Measurements from ENCODE around the gene IFNGR2. TPM values are rescaled to one million over a fixed set of nuclear protein-coding genes. Genes with fewer than 3 reads are reported as not detected.

IFNGR2 gene
- total and polyA plus RNA-seq, 2 experiments from 2014 or later = 21.9 to 29.4 TPM

DNA sequence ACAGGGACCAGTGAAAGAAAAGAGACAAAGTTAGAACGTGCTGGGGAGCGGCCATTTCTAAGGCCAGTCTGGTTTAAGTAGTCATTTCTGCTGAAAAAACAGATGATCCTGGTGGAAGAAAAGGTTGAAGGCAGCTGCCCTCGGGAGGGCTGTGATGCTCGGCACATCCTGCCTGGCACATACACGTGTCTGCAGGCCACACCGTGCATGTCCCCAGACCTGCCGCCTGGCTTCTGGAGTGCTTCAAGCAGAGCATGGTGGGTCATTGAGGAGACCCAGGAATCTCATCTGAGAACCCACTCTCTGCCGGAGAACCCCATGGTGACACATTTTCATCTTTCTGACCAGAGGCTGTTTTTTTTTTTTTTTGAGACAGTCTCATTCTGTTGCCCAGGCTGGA, 46.0 kb upstream of the IFNGR2 start (continued):
- TF ChIP-seq ZNF462 (CRISPR knock-in tag; IDR thresholded peaks at IDR 0.05) (no peak), ZNF331 (CRISPR knock-in tag; IDR thresholded peaks at IDR 0.05; ENCODE audit: low read depth) (no peak), EZH2 (IDR thresholded peaks at IDR 0.05; ENCODE audit: low read depth, unreplicated experiment) (no peak), POLR2AphosphoS5 (IDR thresholded peaks at IDR 0.05; ENCODE audit: low read depth) (no peak), ZNF114 (CRISPR knock-in tag; IDR thresholded peaks at IDR 0.05) (no peak), JUNB (IDR thresholded peaks at IDR 0.05; ENCODE audit: unreplicated experiment) (no peak), EZH2phosphoT487 (IDR thresholded peaks at IDR 0.05; ENCODE audit: unreplicated experiment) (no peak), NANOG (IDR thresholded peaks at IDR 0.05; ENCODE audit: borderline replicate concordance) (no peak), CREB1 (CRISPR knock-in tag; IDR thresholded peaks at IDR 0.05; ENCODE audit: low read depth) (no peak)
- TF ChIP-seq, protein P1, sequence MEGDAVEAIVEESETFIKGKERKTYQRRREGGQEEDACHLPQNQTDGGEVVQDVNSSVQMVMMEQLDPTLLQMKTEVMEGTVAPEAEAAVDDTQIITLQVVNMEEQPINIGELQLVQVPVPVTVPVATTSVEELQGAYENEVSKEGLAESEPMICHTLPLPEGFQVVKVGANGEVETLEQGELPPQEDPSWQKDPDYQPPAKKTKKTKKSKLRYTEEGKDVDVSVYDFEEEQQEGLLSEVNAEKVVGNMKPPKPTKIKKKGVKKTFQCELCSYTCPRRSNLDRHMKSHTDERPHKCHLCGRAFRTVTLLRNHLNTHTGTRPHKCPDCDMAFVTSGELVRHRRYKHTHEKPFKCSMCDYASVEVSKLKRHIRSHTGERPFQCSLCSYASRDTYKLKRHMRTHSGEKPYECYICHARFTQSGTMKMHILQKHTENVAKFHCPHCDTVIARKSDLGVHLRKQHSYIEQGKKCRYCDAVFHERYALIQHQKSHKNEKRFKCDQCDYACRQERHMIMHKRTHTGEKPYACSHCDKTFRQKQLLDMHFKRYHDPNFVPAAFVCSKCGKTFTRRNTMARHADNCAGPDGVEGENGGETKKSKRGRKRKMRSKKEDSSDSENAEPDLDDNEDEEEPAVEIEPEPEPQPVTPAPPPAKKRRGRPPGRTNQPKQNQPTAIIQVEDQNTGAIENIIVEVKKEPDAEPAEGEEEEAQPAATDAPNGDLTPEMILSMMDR (conservative IDR thresholded peaks at IDR 0.05; ENCODE audit: low read depth in 2 of 2) = no peak
- TF ChIP-seq, protein P2, sequence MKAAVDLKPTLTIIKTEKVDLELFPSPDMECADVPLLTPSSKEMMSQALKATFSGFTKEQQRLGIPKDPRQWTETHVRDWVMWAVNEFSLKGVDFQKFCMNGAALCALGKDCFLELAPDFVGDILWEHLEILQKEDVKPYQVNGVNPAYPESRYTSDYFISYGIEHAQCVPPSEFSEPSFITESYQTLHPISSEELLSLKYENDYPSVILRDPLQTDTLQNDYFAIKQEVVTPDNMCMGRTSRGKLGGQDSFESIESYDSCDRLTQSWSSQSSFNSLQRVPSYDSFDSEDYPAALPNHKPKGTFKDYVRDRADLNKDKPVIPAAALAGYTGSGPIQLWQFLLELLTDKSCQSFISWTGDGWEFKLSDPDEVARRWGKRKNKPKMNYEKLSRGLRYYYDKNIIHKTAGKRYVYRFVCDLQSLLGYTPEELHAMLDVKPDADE (IDR thresholded peaks at IDR 0.05) = no peak
